ENCODE measurements around the gene MOV10.

Gene MOV10

GRCh38 chr1:112700290-112701226, 26.1 kb downstream of the MOV10 start:
- no peak for DNase-seq

GRCh38 chr1:112701227-112702066, 27.0 kb downstream of the MOV10 start:
- DNase-seq = no peak

- no peak for DNase-seq
Observed at GRCh38 chr1:112702067-112702395, 27.6 kb downstream of the MOV10 start.

GRCh38 chr1:112702420-112703261, 28.2 kb downstream of the MOV10 start:
- DNase-seq = no peak

GRCh38 chr1:112703706-112704105, 29.2 kb downstream of the MOV10 start:
- DNase-seq = no peak

GRCh38 chr1:112704391-112704933, 30.0 kb downstream of the MOV10 start:
- DNase-seq = no peak

GRCh38 chr1:112704934-112705627, 30.6 kb downstream of the MOV10 start:
- DNase-seq = peak in 1 of 2 experiments; percentile 26

- no peak for DNase-seq
Observed at GRCh38 chr1:112706505-112707220, 32.2 kb downstream of the MOV10 start, which contains the start of gene RHOC. Gene RHOC (minus strand): TSS chr1:112707127. CDS start chr1:112703799, 3,328 bp downstream.

GRCh38 chr1:112707221-112708001, 33.0 kb downstream of the MOV10 start:
- DNase-seq = peak; percentile 15 to 59

- no peak for DNase-seq
Observed at GRCh38 chr1:112708002-112708448, 33.6 kb downstream of the MOV10 start.

- DNase-seq = no peak
Observed at GRCh38 chr1:112708489-112708888, 34.0 kb downstream of the MOV10 start.

GRCh38 chr1:112710159-112710558, 35.7 kb downstream of the MOV10 start:
- DNase-seq = no peak

- DNase-seq = no peak
Observed at GRCh38 chr1:112710586-112710985, 36.1 kb downstream of the MOV10 start.

GRCh38 chr1:112711041-112711440, 36.6 kb downstream of the MOV10 start:
- no peak for DNase-seq

GRCh38 chr1:112711670-112712069, 37.2 kb downstream of the MOV10 start:
- no peak for DNase-seq

GRCh38 chr1:112712191-112712590, 37.7 kb downstream of the MOV10 start:
- no peak for DNase-seq

- no peak for DNase-seq
Observed at GRCh38 chr1:112712701-112713128, 38.3 kb downstream of the MOV10 start.

- no peak for DNase-seq
Observed at GRCh38 chr1:112713466-112714312, 39.2 kb downstream of the MOV10 start.

All from NCI-H187 (cell line).